Kidney tubule cell (primary cell): ENCODE data around the gene CDC42SE1.
"Not testable (repeated sequence)": the region's sequence is repeated elsewhere in the genome, so short reads cannot be mapped to it uniquely, and the experiment has no call there.

Experiments used
- DNase-seq: peaks from one replicate; pipeline ENCODE4 v3.0.0-alpha.2; 2018; ENCODE audit warnings: low spot score

CDC42SE1 gene, protein sequence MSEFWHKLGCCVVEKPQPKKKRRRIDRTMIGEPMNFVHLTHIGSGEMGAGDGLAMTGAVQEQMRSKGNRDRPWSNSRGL

DNA sequence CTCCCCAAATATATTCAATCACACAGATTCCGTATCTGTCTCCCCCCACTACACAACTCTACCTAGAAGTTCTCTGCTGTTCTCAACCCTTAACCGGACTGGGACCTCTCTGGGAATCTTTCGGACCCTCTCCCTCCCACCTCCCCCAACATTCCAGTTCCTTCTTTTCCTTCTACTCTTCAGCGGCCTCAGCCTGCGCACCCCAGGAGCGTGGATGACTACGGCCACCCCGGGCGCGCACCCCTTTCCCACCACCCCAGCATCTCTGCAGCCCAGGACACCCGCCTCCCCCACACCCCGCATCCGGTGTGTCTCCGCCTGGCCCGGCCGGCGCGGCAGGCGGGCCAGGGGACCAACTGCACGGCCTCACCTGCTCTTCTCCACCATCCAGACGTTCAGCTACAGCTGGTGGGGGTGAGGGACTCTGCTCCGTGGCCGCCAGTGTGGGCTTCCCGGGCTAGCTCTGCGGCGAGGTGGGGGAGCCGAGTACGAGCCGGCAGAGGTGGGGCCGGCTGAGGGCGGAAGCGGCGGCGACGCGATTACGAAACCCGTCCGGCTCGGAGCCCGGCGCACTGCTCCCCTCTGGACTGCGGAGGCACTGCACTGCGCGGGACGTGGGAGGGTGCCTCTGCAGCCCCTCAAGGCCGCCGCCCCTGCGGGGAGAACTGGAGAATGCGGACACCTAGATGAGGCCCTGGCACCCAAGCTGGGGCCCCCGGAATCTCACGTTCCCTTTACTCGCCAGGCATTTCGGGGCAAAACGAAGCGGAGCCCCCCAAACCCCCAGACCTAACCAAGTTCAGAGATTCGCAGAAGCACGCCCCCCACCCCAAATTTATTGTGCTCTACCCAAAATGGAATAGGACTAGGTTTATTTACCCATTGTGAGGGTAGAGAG, at the start of gene CDC42SE1:
CDC42SE1 (minus strand) TSS at position 514 of the 898 bp plus-strand sequence. CDS start 3,892 bp downstream, outside the sequence.
- DNase-seq: peak; percentile 86

DNA sequence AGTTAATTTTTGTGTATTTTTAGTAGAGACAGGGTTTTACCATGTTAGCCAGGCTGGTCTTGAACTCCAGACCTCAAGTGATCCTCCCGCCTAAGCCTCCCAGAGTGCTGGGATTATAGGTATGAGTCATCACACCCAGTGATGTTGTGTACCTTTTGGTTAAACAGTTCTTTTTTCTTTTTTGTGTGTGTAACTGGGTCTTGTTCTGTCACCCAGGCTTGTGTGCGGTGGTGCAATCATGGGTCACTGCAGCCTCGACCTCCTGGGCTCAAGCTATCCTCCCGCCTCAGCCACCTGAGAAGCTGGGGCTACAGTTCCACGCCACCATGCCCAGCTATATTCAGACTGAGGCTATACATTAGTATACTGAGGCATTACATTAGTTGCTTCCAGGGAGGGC, 48.9 kb upstream of the CDC42SE1 start:
- no peak for DNase-seq

DNA sequence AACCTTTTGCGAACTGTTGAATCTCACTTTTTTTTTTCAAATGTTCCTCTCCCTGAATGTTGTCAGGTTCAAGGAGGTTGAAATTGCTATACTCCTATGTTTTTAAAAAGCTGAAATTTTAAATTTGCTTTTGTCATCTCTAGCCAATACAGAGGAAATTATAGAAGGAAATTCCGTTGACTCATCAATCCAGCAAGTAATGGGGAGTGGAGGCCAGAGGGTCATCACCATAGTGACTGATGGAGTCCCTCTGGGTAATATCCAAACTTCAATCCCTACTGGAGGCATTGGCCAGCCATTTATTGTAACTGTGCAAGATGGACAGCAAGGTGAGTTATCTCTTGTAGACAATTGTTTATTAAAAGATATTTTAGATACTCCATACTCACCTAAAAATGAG, 47.5 kb upstream of the CDC42SE1 start:
- DNase-seq: peak; percentile 59

DNA sequence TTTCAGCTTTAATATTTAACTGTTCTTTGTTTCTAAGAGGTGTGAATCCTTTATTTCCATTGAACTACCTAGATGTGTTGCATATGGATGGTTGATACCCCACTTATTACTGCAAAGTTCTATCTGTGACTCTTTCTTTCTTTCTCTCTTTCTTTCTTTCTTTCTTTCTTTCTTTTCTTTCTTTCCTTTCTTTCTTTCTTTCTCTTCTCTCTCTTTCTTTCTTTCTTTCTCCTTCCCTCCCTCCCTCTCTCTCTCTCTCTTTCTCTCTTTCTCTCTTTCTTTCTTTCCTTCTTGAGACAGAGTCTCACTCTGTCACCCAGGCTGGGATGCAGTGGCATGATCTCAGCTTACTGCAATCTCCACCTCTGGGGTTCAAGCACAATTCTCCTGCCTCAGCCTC, 45.2 kb upstream of the CDC42SE1 start:
- DNase-seq: no peak

DNA sequence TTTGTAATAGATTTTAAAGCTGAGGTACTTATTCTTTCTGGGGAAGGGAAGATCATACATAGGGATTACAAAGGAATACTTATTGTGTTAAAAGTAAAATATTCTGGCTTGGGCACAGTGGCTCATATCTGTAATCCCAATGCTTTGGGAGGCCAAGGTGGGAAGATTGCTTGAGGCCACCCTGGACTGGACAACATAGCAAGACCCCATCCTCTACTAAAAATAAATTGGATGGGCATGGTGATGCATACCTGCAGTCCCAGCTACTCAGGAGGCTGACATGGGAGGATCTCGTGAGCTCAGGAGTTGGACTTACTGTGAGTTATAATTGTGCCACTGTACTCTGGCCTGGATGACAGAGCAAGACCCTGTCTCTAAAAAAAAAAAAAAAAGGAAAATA, 38.7 kb upstream of the CDC42SE1 start:
- no peak for DNase-seq

DNA sequence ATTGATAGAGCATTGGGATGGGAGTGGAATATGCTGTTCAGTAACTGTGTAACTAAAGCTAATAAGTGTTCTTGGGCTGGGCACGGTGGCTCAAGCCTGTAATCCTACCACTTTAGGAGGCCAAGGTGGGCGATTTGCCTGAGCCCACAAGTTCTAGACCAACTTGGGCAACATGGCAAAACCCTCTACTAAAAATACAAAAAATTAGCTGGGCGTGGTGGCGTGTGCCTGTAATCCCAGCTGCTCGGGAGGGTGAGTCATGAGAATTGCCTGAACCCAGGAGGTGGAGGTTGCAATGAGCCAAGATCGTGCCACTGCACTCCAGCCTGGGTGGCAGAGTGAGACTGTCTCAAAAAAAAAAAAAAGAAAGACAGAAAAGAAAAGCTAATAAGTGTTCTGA, 38.0 kb upstream of the CDC42SE1 start:
- not testable (repeated sequence) for DNase-seq

DNA sequence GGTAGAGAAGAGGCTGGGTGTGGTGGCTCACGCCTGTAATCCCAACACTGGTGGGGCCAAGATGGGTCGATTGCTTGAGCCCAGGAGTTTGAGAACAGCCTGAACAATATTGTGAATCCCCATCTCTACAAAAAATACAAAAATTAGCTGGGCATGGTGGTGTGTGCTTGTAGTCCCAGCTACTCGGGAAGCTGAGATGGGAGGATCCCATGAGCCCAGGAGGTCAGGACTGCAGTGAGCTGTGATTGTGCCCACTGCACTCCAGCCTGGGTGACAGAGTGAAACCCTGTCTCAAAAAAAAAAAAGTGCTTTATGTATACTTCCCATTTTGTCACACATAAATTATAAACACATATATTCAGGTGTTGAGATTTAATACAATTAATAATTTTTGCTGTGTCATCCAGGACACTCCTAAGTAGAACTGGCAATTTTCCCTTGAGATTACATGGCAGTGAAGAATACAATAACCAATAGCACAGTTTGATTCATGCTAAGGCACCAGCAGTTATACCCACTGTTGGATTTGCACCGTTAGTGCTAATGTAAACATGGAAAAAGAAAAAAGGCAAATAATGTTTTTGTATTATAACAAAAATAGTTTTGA, 26.6 kb upstream of the CDC42SE1 start:
- no peak for DNase-seq

DNA sequence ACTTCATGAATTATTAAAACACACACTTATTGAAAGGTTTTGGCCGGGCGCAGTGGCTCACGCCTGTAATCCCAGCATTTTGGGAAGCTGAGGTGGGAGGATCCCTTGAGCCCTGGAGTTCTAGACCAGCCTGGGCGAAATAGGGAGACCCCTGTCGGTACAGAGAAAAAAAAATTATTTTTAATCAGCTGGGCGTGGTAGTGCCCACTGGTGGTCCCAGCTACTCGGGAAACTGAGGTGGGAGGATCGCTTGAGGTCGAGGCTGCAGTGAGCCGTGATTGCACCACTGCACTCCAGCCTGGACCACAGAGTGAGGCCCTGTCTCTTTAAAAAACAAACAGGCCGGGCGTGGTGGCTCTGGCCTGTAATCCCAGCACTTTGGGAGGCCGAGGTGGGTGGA, 12.8 kb upstream of the CDC42SE1 start:
- DNase-seq: no peak

DNA sequence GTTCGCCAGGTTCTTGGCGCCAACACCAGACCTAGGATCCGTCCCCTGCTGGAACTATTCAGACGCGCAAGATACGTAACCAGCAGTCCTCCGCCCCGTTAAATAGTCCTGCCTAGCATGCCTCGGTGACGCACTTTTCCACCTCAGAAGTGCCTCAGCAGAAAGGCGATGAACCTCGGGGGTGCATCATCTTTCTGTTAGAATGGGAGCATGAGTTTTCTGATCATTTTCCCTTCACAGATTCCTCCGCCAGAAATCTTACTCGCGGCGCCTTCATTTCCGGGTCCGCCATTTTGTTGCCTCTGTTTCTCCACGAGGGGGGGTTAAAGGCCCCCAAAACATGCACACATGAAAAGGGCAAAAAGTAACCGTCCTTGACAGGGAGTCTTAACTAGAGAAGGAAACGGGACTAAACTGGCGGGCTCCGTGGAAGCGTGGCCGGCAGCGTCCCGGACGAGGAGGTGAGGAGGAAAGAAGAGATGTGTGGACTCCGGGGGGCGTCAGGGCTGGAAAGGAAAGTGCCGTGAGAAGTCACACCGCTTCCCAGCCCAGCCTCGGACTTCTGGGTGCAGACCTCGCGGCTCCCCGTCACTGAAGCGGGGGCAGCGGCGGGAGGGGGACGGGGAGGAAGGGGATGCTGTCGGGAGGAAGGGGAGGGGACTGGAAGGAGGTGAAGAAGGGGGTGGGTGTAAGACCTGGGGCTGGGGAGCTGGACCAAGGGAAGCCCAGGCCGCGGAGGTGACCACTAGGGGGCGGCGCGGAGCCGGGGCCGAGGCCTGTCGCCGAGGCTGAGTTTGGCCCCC, 11.3 kb upstream of the CDC42SE1 start, which contains the start of gene GABPB2:
GABPB2 (plus strand) TSS at position 288 of the 803 bp plus-strand sequence. CDS start 17,429 bp downstream, outside the sequence.
- peak; percentile 92 for DNase-seq

DNA sequence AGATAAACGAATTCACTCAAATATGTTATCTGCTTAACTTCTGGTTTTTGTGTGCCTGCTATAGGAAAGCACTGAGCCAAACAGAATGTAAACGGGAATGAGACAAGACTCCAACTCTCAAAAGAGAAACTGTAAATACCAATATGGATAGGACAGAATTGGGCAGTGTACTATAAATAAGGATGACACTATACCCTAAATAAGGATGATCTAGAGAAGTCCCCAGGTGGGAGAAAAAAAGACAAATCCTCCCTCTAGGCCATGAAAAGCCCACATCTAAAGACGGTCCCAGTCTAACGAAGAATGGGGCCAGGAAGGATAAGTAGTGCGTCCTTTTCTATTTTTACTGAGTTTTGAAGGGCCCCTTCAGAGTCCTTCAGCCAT, 9.7 kb upstream of the CDC42SE1 start:
- DNase-seq: no peak

DNA sequence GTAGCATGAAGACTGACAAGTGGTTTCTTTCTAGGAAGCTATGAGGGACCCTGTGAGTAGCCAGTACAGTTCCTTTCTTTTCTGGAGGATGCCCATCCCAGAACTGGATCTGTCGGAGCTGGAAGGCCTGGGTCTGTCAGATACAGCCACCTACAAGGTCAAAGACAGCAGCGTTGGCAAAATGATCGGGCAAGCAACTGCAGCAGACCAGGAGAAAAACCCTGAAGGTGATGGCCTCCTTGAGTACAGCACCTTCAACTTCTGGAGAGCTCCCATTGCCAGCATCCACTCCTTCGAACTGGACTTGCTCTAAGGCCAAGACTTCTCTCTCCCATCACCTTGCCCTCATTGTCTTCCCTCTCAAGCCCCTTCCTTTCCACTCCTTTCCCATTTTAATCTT, 7.8 kb upstream of the CDC42SE1 start:
- DNase-seq: no peak

DNA sequence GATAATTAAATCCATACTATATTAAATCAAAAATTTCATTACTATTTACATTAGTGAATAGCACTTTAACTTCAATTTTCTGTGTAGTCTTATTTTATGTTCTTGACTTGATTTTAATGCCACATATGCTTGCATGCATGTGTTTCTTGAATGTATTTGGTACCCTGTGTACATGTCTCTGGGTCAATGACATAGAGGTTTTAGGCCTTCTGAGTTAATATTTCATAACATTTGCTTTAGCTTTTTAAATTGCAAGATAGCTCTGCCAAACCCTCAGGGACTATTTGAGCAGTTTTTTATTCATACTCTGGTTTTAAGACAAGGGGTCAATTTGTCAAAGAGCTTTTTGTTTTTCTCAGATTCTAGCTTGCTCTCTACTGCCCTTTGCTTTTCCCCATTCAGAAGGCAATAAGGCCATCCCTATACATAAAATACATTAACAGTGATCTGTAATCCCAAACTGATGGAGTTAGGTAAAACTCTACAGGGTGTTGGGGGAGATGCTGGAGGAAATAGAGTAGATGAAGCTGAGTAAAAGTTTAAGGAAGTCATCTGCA, 5.7 kb upstream of the CDC42SE1 start:
- no peak for DNase-seq

DNA sequence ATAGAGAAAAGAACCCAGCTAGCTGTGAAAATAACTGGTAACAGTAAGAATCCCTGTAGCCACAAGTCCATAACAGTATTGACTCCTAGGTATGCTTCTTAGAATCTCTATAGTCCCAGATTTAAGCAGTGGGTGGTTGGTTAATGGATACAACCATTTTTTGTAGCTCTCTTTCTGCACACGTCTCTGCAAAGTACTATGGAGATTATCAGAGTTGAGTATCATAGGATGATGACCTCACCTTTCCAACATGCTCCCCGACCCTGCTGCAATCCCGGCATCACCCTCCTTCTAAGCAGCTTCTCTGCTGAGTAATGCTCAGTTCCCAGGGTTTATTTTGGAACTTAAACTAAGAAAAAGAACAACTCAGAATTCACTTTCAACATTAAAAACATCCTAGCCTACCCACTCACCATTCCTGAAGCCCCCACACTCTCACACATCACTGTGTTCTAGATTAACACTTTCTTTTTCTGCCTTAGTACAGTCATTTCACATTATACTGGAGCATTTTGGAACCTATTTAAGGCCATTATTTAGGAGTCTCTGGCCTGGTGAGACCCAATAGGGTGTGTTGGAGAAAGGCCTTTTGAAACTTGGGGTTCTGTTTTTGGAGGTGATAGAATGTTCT, 3.4 kb upstream of the CDC42SE1 start:
- DNase-seq: peak; percentile 63

DNA sequence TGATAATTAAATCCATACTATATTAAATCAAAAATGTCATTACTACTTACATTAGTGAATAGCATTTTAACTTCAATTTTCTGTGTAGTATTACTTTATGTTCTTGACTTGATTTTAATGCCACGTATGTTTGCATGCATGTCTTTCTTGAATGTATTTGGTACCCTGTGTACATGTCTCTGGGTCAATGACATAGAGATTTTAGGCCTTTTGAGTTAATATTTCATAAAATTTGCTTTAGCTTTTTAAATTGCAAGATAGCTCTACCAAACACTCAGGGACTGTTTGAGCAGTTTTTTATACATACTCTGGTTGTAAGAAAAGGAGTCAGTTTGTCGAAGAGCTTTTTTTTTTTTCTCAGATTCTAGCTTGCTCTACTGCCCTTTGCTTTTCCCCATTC, 2.3 kb upstream of the CDC42SE1 start:
- DNase-seq: no peak

DNA sequence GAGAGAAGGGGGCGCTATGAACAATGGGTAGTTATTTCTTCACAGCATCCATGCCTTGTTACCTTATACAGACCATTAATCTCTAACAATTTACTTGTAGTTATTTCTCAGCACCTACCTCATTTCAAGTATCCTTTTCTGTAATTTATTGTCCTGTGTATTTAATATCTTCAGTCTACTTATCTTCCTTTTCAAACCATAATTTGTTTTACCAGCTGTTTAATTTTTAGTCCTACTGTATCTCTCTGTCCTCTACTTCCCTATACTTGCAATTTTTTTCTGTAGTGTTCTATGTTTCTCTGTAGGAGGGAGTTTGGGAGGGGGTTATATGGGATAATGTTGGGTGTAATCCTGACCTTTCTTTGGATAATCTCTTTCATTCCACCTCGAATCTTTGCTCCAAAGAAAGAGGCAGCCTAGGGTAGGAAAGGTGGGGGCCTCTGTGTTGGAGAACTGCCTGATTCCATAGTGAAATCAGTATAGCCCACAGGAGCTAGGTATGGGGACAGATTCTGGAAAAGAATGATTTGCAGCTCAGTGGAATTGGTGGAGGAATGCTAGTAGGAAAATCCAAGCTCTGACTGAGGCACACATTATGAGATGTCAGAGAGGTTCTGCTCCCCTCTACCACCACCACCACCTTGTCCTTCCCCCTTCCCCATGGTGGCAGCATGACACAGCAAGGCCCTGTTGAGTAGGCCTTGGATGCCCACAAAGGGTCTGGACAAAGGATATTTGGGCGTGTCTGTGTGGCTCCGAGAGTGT, 1.4 kb upstream of the CDC42SE1 start:
- no peak for DNase-seq

DNA sequence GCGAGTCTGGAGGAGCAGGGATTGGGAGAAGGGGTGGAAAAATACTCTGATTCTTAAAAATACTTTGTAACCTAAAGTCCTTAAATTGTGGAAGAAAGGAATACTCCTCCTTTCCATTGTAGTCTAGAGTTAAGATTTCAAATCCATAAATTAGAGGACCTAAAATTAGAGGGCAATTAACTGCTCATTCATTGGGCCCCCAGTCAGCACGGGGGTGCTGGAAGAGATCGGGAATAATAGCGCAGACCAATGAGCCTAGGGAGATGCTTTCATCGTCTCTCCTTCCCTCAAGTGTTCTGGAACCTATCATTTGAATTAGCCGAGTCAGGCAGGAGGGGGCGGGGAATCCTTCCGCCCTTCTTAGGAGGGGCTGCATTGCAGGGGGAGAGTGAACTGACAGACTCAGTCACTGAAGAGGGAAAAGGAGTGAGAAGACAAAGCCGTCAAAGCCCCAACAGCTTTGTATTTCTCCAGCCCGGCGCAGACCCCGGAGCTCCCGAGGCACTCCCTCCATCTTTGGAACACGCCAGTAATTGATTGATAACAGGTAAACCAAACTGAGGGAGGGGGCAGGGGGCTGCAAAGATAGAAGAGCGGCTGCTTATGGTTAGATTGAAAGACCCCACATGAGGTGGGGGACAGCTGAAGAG, 710 bp upstream of the CDC42SE1 start, which contains the start of gene MLLT11:
MLLT11 (plus strand) TSS at position 391 of the 650 bp plus-strand sequence. CDS start 6,828 bp downstream, outside the sequence.
- peak; percentile 44 for DNase-seq

DNA sequence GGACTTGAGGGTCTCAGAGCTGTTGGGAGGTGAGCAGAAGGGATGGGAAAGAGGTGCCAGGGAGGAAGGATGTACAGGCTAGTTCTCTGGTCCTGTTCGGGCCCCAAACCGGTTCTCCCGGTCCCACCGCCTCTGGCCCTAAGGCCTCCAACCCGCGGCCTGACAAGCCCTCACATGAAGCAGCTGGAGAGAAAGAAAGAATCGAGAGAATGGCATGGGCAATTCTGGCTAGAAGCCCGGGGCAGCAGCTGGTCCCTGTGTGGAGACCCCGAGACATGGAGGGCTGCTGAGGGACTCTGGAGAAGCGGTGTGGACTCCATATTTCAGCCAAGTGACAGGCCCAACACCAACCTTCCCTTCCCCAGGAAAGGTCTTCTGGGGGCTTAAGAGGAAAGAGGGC, 730 bp downstream of the CDC42SE1 start:
- DNase-seq: no peak

DNA sequence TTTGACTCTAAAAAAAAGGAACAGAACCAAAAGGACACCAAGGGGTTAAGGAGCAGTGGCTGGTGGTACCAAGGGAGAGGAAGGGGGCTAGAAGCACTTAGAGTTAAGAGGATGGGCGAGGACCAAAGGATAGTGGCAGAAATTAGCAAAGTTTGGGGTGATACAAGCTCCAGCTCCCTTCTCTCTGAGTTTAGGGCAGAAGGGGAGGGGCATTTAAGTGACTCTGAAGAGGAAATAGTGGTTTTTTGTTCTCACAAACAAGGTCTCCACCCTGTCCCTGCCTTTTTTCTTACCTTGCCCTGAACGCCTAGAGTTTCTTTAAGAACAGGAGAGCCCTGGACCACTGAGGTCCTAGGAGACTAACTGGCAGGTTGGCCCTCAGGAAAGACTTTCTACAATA, 3.3 kb downstream of the CDC42SE1 start:
- no peak for DNase-seq

DNA sequence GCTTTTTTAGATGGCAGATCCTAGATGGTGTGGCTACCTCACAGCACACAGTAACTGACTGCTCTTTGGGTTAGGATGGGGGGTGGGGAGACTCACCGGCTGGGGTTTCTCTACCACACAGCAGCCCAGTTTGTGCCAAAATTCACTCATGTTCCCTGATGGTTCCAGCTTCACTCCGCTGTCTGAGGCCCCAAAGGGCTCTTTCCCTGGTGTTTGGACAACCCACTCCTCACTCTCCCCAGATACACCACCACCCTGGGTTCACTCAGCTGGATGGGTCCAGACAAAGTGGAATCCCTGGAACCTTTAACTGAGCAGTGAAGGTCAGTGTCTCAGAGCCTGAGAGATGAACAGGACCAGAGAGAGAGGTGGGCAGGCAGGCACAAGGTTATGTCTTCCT, 3.8 kb downstream of the CDC42SE1 start:
- DNase-seq: no peak

DNA sequence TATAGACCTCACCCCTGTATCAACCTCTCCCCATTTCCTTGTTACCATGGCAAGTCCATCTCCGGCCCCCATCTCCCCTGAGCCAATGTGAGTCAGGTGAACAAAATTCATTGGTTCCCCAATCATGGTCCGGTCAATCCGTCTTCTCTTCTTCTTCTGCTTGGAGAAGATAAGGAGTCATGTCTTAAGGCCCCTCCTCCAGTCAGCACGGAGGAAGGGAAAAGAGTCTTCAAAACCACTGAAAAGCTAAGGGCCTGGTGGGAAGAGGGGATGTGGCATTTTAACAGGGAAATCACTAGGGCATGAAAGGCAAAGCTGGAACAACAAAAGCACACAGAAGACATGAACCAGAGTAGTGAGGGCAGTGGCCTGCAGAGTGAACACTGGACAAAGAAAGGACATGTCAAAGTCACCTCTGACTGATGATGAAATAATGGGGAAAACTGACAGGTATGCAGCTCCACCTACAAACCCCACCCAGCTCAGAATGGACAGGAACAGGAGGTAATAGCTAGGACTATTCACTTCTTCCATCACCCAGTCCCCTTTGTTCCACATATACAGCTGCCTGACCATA, 4.4 kb downstream of the CDC42SE1 start:
- no peak for DNase-seq
